AG04450 (cell line): Measurements from ENCODE around the gene RASGRF1. TPM values are rescaled to one million over a fixed set of nuclear protein-coding genes. Genes with fewer than 3 reads are reported as not detected.

Experiments
- CTCF ChIA-PET: fragments of 300-600, 350-600 bp; formaldehyde crosslinking; extraction: SDS; loops from one replicate; lab custom pipeline; 2022; ENCODE audit warnings: antibody characterized with exemption, inconsistent platforms; lab: Charles Lee
- POLR2A ChIA-PET: fragments of 350-600 bp; formaldehyde crosslinking; extraction: SDS; loops from one replicate; lab custom pipeline; 2021; ENCODE audit warnings: antibody characterized with exemption, inconsistent platforms; lab: Yijun Ruan, JAX
- DNase-seq: peaks from one replicate; pipeline ENCODE4 v3.0.0-alpha.2; 2011; ENCODE audit warnings: low read depth, low spot score
- H3K27ac ChIP-seq: one replicate; pipeline ENCODE4 v1.5.1; 2012; ENCODE audit warnings: low read depth, low read length, control low read depth
- H3K27me3 ChIP-seq: one replicate; pipeline ENCODE4 v1.6.0; 2012; ENCODE audit warnings: low read length; ENCODE audit not compliant: control insufficient read depth, insufficient read depth
- H3K4me3 ChIP-seq: 2 replicates; pipeline ENCODE4 v1.5.1; 2011; ENCODE audit warnings: mild to moderate bottlenecking, low read depth, low read length, control low read depth
- H3K9me3 ChIP-seq: 2 replicates; pipeline ENCODE4 v1.5.1; 2012; ENCODE audit warnings: low read length; ENCODE audit not compliant: control insufficient read depth, insufficient read depth
- polyA plus RNA-seq: library from polyadenylated mRNA; depleted of rRNA; stranded (reverse); fragments of >200 nt; gene quantifications from 2 replicates; pipeline ENCODE4 v1.2.3, GENCODE V29; 2011
- TF ChIP-seq, protein P1 (sequence below): IDR thresholded peaks from 2 replicates; pipeline ENCODE4 v1.5.1; 2011; ENCODE audit warnings: low read depth, low read length, control low read depth, inconsistent platforms

Gene RASGRF1
- polyA plus RNA-seq, 1 experiment, result 0.25 TPM

DNA sequence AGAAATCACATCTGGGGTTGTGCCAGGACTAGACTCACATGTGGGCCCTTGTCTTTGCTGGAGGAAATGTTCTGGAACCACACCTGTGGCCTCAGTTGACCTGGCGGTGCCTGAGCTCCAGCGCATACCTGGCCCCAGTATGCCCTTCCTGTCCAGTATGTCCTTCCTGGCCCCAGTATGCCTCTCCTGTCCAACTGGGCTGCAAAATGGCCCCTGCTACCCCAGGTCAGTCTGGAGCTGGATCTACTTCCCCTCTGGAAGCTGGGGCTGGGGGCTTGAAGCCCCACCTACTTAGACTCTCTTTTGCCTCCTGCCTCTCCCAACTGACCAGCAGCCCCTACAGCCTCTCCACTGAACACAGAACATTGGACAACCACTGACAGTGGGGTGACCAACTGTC is 15.3 kb downstream of the RASGRF1 start:
- CTCF ChIA-PET, result no interaction called here
- POLR2A ChIA-PET, result no interaction called here
- H3K9me3 ChIP-seq, result no peaks in the 10 kb centered on the region
- TF ChIP-seq, protein P1, sequence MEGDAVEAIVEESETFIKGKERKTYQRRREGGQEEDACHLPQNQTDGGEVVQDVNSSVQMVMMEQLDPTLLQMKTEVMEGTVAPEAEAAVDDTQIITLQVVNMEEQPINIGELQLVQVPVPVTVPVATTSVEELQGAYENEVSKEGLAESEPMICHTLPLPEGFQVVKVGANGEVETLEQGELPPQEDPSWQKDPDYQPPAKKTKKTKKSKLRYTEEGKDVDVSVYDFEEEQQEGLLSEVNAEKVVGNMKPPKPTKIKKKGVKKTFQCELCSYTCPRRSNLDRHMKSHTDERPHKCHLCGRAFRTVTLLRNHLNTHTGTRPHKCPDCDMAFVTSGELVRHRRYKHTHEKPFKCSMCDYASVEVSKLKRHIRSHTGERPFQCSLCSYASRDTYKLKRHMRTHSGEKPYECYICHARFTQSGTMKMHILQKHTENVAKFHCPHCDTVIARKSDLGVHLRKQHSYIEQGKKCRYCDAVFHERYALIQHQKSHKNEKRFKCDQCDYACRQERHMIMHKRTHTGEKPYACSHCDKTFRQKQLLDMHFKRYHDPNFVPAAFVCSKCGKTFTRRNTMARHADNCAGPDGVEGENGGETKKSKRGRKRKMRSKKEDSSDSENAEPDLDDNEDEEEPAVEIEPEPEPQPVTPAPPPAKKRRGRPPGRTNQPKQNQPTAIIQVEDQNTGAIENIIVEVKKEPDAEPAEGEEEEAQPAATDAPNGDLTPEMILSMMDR, result no peak
- H3K27me3 ChIP-seq, result peaks cover 5% of the 10 kb centered on the region
- no peak overlapping the region for H3K27ac ChIP-seq
- H3K4me3 ChIP-seq, result no peak overlapping the region
- DNase-seq, result no peak

DNA sequence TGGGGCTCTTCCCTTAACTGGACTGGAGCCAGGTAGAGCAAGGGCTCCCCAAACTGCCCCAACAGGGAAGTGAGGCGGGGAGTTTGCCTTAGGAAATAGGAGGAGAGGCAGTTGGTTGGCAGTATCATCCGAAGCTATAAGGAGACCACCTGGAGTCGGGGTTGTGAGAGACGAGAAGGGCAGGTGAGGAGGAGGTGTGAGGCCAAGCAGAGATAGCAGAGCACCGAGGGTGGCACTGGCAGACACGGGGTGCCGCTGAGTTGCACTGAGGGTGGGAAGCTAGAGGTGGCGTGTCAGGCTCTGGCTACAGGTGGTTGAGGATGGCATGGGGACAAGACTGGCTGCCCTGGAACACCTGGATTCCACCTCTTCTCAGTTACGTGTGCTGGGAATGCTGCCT is 17.2 kb downstream of the RASGRF1 start:
- CTCF ChIA-PET, result interaction anchor here (2.4 kb wide), 1 partner anchor 111 kb away, joined by 8 read pairs; no protein-coding TSS in a partner anchor
- peaks cover 5% of the 10 kb centered on the region for H3K27me3 ChIP-seq
- no peak overlapping the region for H3K4me3 ChIP-seq
- no peak overlapping the region for H3K27ac ChIP-seq
- DNase-seq, result no peak
- POLR2A ChIA-PET, result no interaction called here
- H3K9me3 ChIP-seq, result no peaks in the 10 kb centered on the region
- TF ChIP-seq, protein P1, result no peak

DNA sequence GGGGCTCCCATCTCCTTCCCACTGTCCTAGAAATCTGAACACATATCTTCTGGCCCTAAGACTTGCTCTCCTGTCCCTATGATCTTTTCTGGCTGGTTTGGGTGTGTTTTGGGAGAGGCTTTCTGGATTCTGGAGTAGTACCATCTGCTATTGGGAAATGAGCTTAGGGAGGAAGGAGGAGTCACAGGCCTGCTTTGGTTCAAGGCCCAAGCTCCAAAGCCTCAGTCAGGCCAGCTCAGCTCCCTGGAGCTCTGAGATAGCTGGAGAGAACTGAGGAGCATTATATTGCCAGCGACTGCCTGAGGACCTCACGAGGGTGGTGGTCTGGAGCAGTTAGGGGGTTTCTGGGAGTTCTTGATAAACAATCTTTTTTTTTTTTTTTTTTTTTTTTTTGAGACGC is 18.7 kb downstream of the RASGRF1 start:
- H3K9me3 ChIP-seq, result no peaks in the 10 kb centered on the region
- no peak overlapping the region for H3K4me3 ChIP-seq
- no peak overlapping the region for H3K27ac ChIP-seq
- CTCF ChIA-PET, result interaction anchor here (2.4 kb wide), 1 partner anchor 113 kb away, joined by 8 read pairs; no protein-coding TSS in a partner anchor
- no peak for DNase-seq
- POLR2A ChIA-PET, result interaction anchor here (0.9 kb wide), 1 partner anchor 21 kb away, joined by 3 read pairs; no protein-coding TSS in a partner anchor
- TF ChIP-seq, protein P1, result no peak
- peaks cover 7% of the 10 kb centered on the region for H3K27me3 ChIP-seq

DNA sequence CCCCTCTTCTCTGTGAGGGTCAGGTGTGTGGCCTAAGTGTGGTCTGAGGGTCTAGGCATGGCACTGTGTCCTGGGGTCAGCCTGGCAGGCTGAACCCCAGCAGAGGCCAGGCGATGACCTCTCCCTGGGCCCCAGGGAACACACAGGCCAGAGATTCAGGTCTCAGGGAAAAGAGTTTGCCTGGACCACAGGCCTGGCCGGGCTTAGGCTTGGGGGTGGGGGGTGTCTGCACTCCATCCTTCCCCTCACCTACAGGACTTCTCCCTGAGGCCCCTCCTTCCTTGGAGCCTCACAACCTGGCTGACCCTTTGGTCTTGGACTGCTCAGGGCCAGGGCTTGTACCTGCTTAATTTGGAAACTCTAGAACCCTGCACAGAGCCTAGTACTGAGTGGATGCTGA is 21.8 kb downstream of the RASGRF1 start:
- TF ChIP-seq, protein P1, result no peak
- H3K4me3 ChIP-seq, result no peak overlapping the region
- no peak overlapping the region for H3K27ac ChIP-seq
- H3K9me3 ChIP-seq, result no peaks in the 10 kb centered on the region
- no peak for DNase-seq
- ChIA-PET CTCF (no interaction called here), POLR2A (no interaction called here)
- peaks cover 14% of the 10 kb centered on the region for H3K27me3 ChIP-seq

DNA sequence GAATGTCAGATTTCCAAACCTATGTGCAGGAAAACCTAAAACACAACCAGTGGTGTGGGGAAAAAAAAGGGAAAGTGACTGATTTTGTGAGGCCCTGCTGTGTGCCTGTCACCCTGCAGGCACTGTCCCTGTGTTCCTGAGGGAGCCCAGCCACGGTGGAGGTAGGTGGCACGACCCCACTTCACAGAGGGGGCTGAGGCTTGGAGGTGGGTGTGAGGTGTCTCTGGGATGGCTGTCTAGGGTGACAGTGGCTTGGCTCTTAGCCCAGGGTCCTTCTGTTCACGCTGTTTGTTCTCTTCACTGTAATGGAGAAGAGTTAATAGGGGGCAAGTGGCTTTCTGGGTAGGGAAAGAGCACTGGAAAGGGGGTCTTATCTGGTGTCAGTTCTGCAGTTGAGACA is 22.6 kb downstream of the RASGRF1 start:
- H3K9me3 ChIP-seq, result no peaks in the 10 kb centered on the region
- TF ChIP-seq, protein P1, result no peak
- CTCF ChIA-PET, result no interaction called here
- H3K4me3 ChIP-seq, result no peak overlapping the region
- H3K27ac ChIP-seq, result no peak overlapping the region
- POLR2A ChIA-PET, result no interaction called here
- DNase-seq, result no peak
- H3K27me3 ChIP-seq, result peaks cover 12% of the 10 kb centered on the region
